K562 (cell line): Measurements from ENCODE around the gene SPIRE1. TPM values are rescaled to one million over a fixed set of nuclear protein-coding genes. Genes with fewer than 3 reads are reported as not detected.

ENCODE experiments used
- ATAC-seq: fragments of 200-7000 bp; cut with Tn5 transposase; 3 replicates; pipeline ENCODE4 v1.9.1; 2020; ENCODE audit warnings: moderate library complexity
- BruUV-seq: library from RNA; stranded (reverse); fragments of 400-500 nt; replicated peaks from 2 replicates; lab custom pipeline; 2021; lab: Mats Ljungman, UMichigan
- CTCF ChIA-PET: fragments of 300-600 bp; formaldehyde crosslinking; extraction: SDS; loops from one replicate; lab custom pipeline; 2021; ENCODE audit warnings: low intra/inter-chr PET ratio; lab: Yijun Ruan, JAX
- POLR2A ChIA-PET: fragments of 300-600, 350-650 bp; sonication (Branson Sonifier 250); formaldehyde crosslinking; extraction: SDS; loops from one replicate; lab custom pipeline; 2021; ENCODE audit warnings: antibody characterized with exemption, inconsistent platforms; lab: Yijun Ruan, JAX
- DNase-seq, 4 experiments: peaks; one replicate each; pipeline versions ENCODE4 v3.0.0 to v3.0.0-alpha.2; 2011 to 2018; ENCODE audit warnings: low spot score in 3 of 4, mixed read lengths in 3 of 4; ENCODE audit errors: extremely low read depth in 1 of 4
- FAIRE-seq: peaks from 2 replicates; lab custom pipeline; 2011; peaks lifted over from hg19 to GRCh38; lab: Jason Lieb, UNC
- H2AFZ ChIP-seq: 2 replicates; pipeline ENCODE4 v1.6.0; 2011; ENCODE audit warnings: low read depth, low read length, control low read depth, inconsistent platforms
- H3K27ac ChIP-seq: fragments of 200-600 bp; 3 replicates; pipeline ENCODE4 v1.8.0; 2011; ENCODE audit warnings: low read depth, mild to moderate bottlenecking, control low read depth, inconsistent platforms, low read length, moderate library complexity, mixed read lengths; ENCODE audit errors: extremely low read depth
- H3K27me3 ChIP-seq, 2 experiments: fragments of 300-600 bp in 1 of 2; 2 replicates in 1 of 2; 3 replicates in 1 of 2; pipeline versions ENCODE4 v1.6.0 to v1.8.0; 2011; ENCODE audit warnings: inconsistent platforms in 2 of 2, low read length in 2 of 2, mild to moderate bottlenecking in 1 of 2, mixed read lengths in 1 of 2, moderate library complexity in 1 of 2; ENCODE audit not compliant: control insufficient read depth in 2 of 2, insufficient read depth in 2 of 2
- H3K36me3 ChIP-seq: fragments of 300-600 bp; 3 replicates; pipeline ENCODE4 v1.8.0; 2011; ENCODE audit warnings: mild to moderate bottlenecking, low read length, inconsistent platforms; ENCODE audit not compliant: control insufficient read depth, insufficient read depth
- H3K4me1 ChIP-seq, 2 experiments: fragments of 200-600 bp in 1 of 2; replicated peaks in 1 of 2; 2 replicates in 1 of 2; 3 replicates in 1 of 2; pipeline versions ENCODE4 v1.5.1 to v1.8.0; 2011; ENCODE audit warnings: inconsistent platforms in 2 of 2, low read length in 2 of 2, mild to moderate bottlenecking in 1 of 2, mixed read lengths in 1 of 2, moderate library complexity in 1 of 2; ENCODE audit not compliant: control insufficient read depth in 2 of 2, insufficient read depth in 2 of 2
- H3K4me2 ChIP-seq: 2 replicates; pipeline ENCODE4 v1.6.1; 2011; ENCODE audit warnings: low read length, control low read depth, inconsistent platforms, mixed read lengths; ENCODE audit not compliant: insufficient read depth
- H3K4me3 ChIP-seq: fragments of 200-600 bp; sonication (generic), shearing (Covaris generic); 2 replicates; pipeline ENCODE4 v1.5.1; 2016; ENCODE audit warnings: control low read depth, inconsistent platforms
- H3K79me2 ChIP-seq: fragments of 200-600 bp; 3 replicates; pipeline ENCODE4 v1.8.0; 2011; ENCODE audit warnings: low read length, inconsistent platforms; ENCODE audit not compliant: control insufficient read depth, insufficient read depth
- H3K9ac ChIP-seq, 2 experiments: 2 replicates each; pipeline versions ENCODE4 v1.6.0 to v1.6.1; 2011; ENCODE audit warnings: low read depth in 2 of 2, low read length in 2 of 2, control low read depth in 1 of 2, inconsistent platforms in 1 of 2, mild to moderate bottlenecking in 1 of 2, mixed read lengths in 1 of 2; ENCODE audit not compliant: insufficient read depth in 1 of 2
- H3K9me1 ChIP-seq: one replicate; pipeline ENCODE4 v1.6.0; 2011; ENCODE audit warnings: inconsistent platforms, mild to moderate bottlenecking, low read length, moderate library complexity; ENCODE audit not compliant: control insufficient read depth, insufficient read depth
- H3K9me3 ChIP-seq: replicated peaks from 2 replicates; pipeline ENCODE4 v1.5.1; 2011; ENCODE audit warnings: low read depth, low read length, inconsistent platforms; ENCODE audit not compliant: control insufficient read depth, insufficient read depth
- H4K20me1 ChIP-seq: replicated peaks from 2 replicates; pipeline ENCODE4 v1.6.1; 2011; ENCODE audit warnings: low read length, inconsistent platforms, mixed read lengths; ENCODE audit not compliant: control insufficient read depth, insufficient read depth
- IRF2 ChIP-seq: sonication (generic); formaldehyde crosslinking; IDR thresholded peaks from 2 replicates; pipeline ENCODE4 v1.8.1; 2022; ENCODE audit warnings: mild to moderate bottlenecking, missing genetic modification reagents
- RHOXF2B ChIP-seq: fragments of 250-450 bp; sonication (Bioruptor Pico); conservative IDR thresholded peaks from 2 replicates; pipeline ENCODE4 v1.5.1; 2021
- SRSF1 ChIP-seq: fragments of 200-400 bp; formaldehyde crosslinking; IDR thresholded peaks from 2 replicates; pipeline ENCODE4 v1.6.1; 2017; ENCODE audit warnings: mild to moderate bottlenecking, low read depth, low read length, moderate library complexity
- XRCC4 ChIP-seq: IDR thresholded peaks from one replicate; pipeline ENCODE4 v1.6.1; 2011; ENCODE audit not compliant: insufficient read depth, insufficient read length; ENCODE audit errors: extremely low read depth
- ZNF217 ChIP-seq: sonication (generic); formaldehyde crosslinking; IDR thresholded peaks from 2 replicates; pipeline ENCODE4 v1.8.0; 2022; ENCODE audit warnings: mild to moderate bottlenecking, missing genetic modification reagents
- ZNF778 ChIP-seq: fragments of 450-650 bp; formaldehyde crosslinking; IDR thresholded peaks from 2 replicates; pipeline ENCODE4 v1.4.0; 2020; ENCODE audit warnings: mild to moderate bottlenecking, moderate library complexity
- WGBS: fragments of 100-300 bp; shearing (Covaris generic); methylation state at CpG from one replicate; pipeline ENCODE4 v1.1.6; 2016; ENCODE audit warnings: low coverage, mixed read lengths; ENCODE audit not compliant: insufficient coverage; ENCODE audit errors: missing lambda C conversion rate; 5-methylcytosine and 5-hydroxymethylcytosine counted together
- in situ Hi-C: fragments of 300-500 bp; cut with MboI; formaldehyde crosslinking; loops from 4 replicates; pipeline ENCODE4 v1.15.0; 2018; ENCODE audit warnings: inconsistent platforms, mixed read lengths
- intact Hi-C: fragments of 100-400 bp; cut with micrococcal nuclease; formaldehyde crosslinking; loops from 2 replicates; pipeline ENCODE4 v1.14.2; 2022
- polyA plus RNA-seq, 8 experiments: library from polyadenylated mRNA; depleted of rRNA in 4 of 8; stranded (reverse) in 5 of 8; unstranded in 3 of 8; fragments of >200 nt; fragmentation: Nextera tagmentation in 2 of 8; fragmentation: Illumina TruSeq in 1 of 8; extraction: Ambion mirVana in 2 of 8; extraction: Trizol in 1 of 8; gene quantifications; 2 replicates each; pipeline versions ENCODE4 v1.2.1 to v1.2.3, GENCODE V29; 2011 to 2014; ENCODE audit warnings: inconsistent platforms in 1 of 8, missing spikeins in 1 of 8
- total RNA-seq, 7 experiments: library from RNA; depleted of rRNA in 6 of 7; stranded (reverse); fragments of >200 nt in 6 of 7; fragmentation: Illumina TruSeq in 2 of 7; extraction: Trizol in 2 of 7; gene quantifications; 2 replicates each; pipeline versions ENCODE4 v1.2.1 to v1.2.3, GENCODE V29; 2011 to 2021; ENCODE audit warnings: low replicate concordance in 1 of 7
- TF ChIP-seq, protein P1 (sequence below), 2 experiments: fragments of 450-650 bp; conservative IDR thresholded peaks; 2 replicates each; pipeline ENCODE4 v1.6.1; 2017; ENCODE audit warnings: mild to moderate bottlenecking in 2 of 2, moderate library complexity in 2 of 2
- TF ChIP-seq, protein P2 (sequence below): fragments of 150-350 bp; conservative IDR thresholded peaks from 2 replicates; pipeline ENCODE4 v1.6.1; 2014; ENCODE audit warnings: low read length
- TF ChIP-seq, protein P3 (sequence below), 3 experiments: fragments of 200-800 bp in 1 of 3; sonication (Bioruptor generic) in 1 of 3; sonication (generic) in 1 of 3; formaldehyde crosslinking in 1 of 3; IDR thresholded peaks; 2 replicates each; pipeline versions ENCODE4 v1.6.1 to v1.8.0; 2016 to 2022; ENCODE audit warnings: mild to moderate bottlenecking in 2 of 3, missing compliant biosample characterization in 2 of 3, missing genetic modification characterization in 2 of 3, missing genetic modification reagents in 1 of 3
- TF ChIP-seq, protein P4 (sequence below): sonication (generic); formaldehyde crosslinking; IDR thresholded peaks from 2 replicates; pipeline ENCODE4 v1.8.0; 2023; ENCODE audit warnings: mild to moderate bottlenecking, missing genetic modification reagents

The SPIRE1 gene
- total and polyA plus RNA-seq, 9 of the 15 experiments (the other 6 are each of a cell fraction or from before 2014, with no cell fraction given), result 2.9 to 14.0 (median 10.2) TPM

DNA sequence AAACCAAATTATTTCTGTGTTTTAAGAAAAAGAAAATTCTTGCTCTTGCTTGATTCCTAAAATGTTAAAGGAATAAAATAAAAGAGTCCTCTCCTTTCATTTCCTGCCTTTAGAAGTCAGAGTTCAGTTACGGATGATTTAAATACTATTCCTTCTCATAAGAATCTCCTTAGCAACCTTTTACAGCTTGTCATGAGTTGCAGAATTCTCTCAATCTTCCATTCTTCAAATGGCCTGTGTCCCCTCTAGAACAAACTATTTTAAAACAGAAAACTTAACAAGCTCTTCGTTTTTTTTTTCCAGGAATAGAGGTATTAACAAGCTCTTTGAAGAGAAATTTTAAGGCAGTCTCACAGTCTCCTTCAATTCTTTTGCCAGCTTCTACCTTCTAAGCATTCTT is 42.2 kb downstream of the SPIRE1 start:
- POLR2A ChIA-PET, result interaction anchor here (0.6 to 1.1 kb wide), 2 partner anchors 9 to 149 kb away, joined by 3 to 5 read pairs; no protein-coding TSS in a partner anchor
- Histone ChIP-seq H3K36me3 (no peaks in the 10 kb centered on the region), H3K79me2 (no peaks in the 10 kb centered on the region), H3K9me3 (no peaks in the 10 kb centered on the region), H3K27ac (no peak overlapping the region), H3K4me3 (no peak overlapping the region), H3K4me2 (no peak overlapping the region), H4K20me1 (no peaks in the 10 kb centered on the region), H3K4me1 (peaks cover 0 to 5% of the 10 kb centered on the region in 2 experiments; a peak in 3 of 5 replicates), H3K9me1 (no peaks in the 10 kb centered on the region), H3K9ac (no peak overlapping the region), H3K27me3 (no peaks in the 10 kb centered on the region), H2AFZ (no peak overlapping the region)
- ATAC-seq (no peak), FAIRE-seq (no peak), DNase-seq (no peak)
- CTCF ChIA-PET, result no interaction called here
- in situ Hi-C loops, result no loop called here
- WGBS, result 50% methylated on average over 2 of the region's 2 CpGs
- intact Hi-C loops, result no loop called here
- no TSS peak for BruUV-seq
- TF ChIP-seq ZNF778 (CRISPR knock-in tag) (no peak), ZNF217 (CRISPR knock-in tag) (no peak), XRCC4 (no peak), IRF2 (no peak), RHOXF2B (CRISPR knock-in tag) (no peak), SRSF1 (no peak)
- TF ChIP-seq, protein P1, sequence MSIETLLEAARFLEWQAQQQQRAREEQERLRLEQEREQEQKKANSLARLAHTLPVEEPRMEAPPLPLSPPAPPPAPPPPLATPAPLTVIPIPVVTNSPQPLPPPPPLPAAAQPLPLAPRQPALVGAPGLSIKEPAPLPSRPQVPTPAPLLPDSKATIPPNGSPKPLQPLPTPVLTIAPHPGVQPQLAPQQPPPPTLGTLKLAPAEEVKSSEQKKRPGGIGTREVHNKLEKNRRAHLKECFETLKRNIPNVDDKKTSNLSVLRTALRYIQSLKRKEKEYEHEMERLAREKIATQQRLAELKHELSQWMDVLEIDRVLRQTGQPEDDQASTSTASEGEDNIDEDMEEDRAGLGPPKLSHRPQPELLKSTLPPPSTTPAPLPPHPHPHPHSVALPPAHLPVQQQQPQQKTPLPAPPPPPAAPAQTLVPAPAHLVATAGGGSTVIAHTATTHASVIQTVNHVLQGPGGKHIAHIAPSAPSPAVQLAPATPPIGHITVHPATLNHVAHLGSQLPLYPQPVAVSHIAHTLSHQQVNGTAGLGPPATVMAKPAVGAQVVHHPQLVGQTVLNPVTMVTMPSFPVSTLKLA (conservative IDR thresholded peaks at IDR 0.05), result no peak
- TF ChIP-seq, protein P2, sequence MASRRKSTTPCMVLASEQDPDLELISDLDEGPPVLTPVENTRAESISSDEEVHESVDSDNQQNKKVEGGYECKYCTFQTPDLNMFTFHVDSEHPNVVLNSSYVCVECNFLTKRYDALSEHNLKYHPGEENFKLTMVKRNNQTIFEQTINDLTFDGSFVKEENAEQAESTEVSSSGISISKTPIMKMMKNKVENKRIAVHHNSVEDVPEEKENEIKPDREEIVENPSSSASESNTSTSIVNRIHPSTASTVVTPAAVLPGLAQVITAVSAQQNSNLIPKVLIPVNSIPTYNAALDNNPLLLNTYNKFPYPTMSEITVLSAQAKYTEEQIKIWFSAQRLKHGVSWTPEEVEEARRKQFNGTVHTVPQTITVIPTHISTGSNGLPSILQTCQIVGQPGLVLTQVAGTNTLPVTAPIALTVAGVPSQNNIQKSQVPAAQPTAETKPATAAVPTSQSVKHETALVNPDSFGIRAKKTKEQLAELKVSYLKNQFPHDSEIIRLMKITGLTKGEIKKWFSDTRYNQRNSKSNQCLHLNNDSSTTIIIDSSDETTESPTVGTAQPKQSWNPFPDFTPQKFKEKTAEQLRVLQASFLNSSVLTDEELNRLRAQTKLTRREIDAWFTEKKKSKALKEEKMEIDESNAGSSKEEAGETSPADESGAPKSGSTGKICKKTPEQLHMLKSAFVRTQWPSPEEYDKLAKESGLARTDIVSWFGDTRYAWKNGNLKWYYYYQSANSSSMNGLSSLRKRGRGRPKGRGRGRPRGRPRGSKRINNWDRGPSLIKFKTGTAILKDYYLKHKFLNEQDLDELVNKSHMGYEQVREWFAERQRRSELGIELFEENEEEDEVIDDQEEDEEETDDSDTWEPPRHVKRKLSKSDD, result no peak
- TF ChIP-seq, protein P3, sequence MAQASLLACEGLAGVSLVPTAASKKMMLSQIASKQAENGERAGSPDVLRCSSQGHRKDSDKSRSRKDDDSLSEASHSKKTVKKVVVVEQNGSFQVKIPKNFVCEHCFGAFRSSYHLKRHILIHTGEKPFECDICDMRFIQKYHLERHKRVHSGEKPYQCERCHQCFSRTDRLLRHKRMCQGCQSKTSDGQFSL (CRISPR knock-in tag; IDR thresholded peaks at IDR 0.05), result no peak
- TF ChIP-seq, protein P3 (tag; IDR thresholded peaks at IDR 0.05), result no peak
- TF ChIP-seq, protein P4, sequence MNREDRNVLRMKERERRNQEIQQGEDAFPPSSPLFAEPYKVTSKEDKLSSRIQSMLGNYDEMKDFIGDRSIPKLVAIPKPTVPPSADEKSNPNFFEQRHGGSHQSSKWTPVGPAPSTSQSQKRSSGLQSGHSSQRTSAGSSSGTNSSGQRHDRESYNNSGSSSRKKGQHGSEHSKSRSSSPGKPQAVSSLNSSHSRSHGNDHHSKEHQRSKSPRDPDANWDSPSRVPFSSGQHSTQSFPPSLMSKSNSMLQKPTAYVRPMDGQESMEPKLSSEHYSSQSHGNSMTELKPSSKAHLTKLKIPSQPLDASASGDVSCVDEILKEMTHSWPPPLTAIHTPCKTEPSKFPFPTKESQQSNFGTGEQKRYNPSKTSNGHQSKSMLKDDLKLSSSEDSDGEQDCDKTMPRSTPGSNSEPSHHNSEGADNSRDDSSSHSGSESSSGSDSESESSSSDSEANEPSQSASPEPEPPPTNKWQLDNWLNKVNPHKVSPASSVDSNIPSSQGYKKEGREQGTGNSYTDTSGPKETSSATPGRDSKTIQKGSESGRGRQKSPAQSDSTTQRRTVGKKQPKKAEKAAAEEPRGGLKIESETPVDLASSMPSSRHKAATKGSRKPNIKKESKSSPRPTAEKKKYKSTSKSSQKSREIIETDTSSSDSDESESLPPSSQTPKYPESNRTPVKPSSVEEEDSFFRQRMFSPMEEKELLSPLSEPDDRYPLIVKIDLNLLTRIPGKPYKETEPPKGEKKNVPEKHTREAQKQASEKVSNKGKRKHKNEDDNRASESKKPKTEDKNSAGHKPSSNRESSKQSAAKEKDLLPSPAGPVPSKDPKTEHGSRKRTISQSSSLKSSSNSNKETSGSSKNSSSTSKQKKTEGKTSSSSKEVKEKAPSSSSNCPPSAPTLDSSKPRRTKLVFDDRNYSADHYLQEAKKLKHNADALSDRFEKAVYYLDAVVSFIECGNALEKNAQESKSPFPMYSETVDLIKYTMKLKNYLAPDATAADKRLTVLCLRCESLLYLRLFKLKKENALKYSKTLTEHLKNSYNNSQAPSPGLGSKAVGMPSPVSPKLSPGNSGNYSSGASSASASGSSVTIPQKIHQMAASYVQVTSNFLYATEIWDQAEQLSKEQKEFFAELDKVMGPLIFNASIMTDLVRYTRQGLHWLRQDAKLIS (CRISPR knock-in tag), result no peak
